ENCODE results near the gene NLRP3.
A peak's percentile ranks its signal among the peaks of the same experiment; 100 is the strongest.
"Not testable (repeated sequence)": the region's sequence is repeated elsewhere in the genome, so short reads cannot be mapped to it uniquely, and the experiment has no call there.

Gene NLRP3

GRCh38 chr1:247386217-247386616, 29.8 kb upstream of the NLRP3 start:
- H3K4me3 ChIP-seq (ENCODE audit: low read length), result no peak overlapping the region
- no peak for TF ChIP-seq CTCF (IDR thresholded peaks at IDR 0.05; ENCODE audit: insufficient read depth, low read depth, low read length, missing control alignments)
- no peak for DNase-seq (ENCODE audit: low read depth)

- peak; percentile 58 for DNase-seq (ENCODE audit: low read depth)
- no peak overlapping the region for H3K4me3 ChIP-seq (ENCODE audit: low read length)
- no peak for TF ChIP-seq CTCF (IDR thresholded peaks at IDR 0.05; ENCODE audit: insufficient read depth, low read depth, low read length, missing control alignments)
These were observed 29.3 kb upstream of the NLRP3 start for GRCh38 chr1:247386687-247387086.

GRCh38 chr1:247387096-247387495, 28.9 kb upstream of the NLRP3 start:
- no peak for DNase-seq (ENCODE audit: low read depth)
- H3K4me3 ChIP-seq (ENCODE audit: low read length), result no peak overlapping the region
- no peak for TF ChIP-seq CTCF (IDR thresholded peaks at IDR 0.05; ENCODE audit: insufficient read depth, low read depth, low read length, missing control alignments)

GRCh38 chr1:247387565-247387964, 28.4 kb upstream of the NLRP3 start:
- no peak for TF ChIP-seq CTCF (IDR thresholded peaks at IDR 0.05; ENCODE audit: insufficient read depth, low read depth, low read length, missing control alignments)
- DNase-seq (ENCODE audit: low read depth), result peak; percentile 13
- no peak overlapping the region for H3K4me3 ChIP-seq (ENCODE audit: low read length)

GRCh38 chr1:247390116-247390791, 25.7 kb upstream of the NLRP3 start:
- TF ChIP-seq CTCF (IDR thresholded peaks at IDR 0.05; ENCODE audit: insufficient read depth, low read depth, low read length, missing control alignments), result peak; percentile 99
- no peak overlapping the region for H3K4me3 ChIP-seq (ENCODE audit: low read length)
- DNase-seq (ENCODE audit: low read depth), result peak; percentile 76

GRCh38 chr1:247390996-247391395, 25.0 kb upstream of the NLRP3 start:
- H3K4me3 ChIP-seq (ENCODE audit: low read length), result no peak overlapping the region
- no peak for TF ChIP-seq CTCF (IDR thresholded peaks at IDR 0.05; ENCODE audit: insufficient read depth, low read depth, low read length, missing control alignments)
- DNase-seq (ENCODE audit: low read depth), result no peak

- no peak overlapping the region for H3K4me3 ChIP-seq (ENCODE audit: low read length)
- no peak for TF ChIP-seq CTCF (IDR thresholded peaks at IDR 0.05; ENCODE audit: insufficient read depth, low read depth, low read length, missing control alignments)
- no peak for DNase-seq (ENCODE audit: low read depth)
These were observed 23.9 kb upstream of the NLRP3 start for GRCh38 chr1:247392088-247392487.

- not testable (repeated sequence) for DNase-seq (ENCODE audit: low read depth); H3K4me3 ChIP-seq (ENCODE audit: low read length)
These were observed 20.9 kb upstream of the NLRP3 start for GRCh38 chr1:247395075-247395474.

All from epithelial cell of esophagus (primary cell).